ENCODE results near the gene CDCA5. TPM values are rescaled to one million over a fixed set of nuclear protein-coding genes. Genes with fewer than 3 reads are reported as not detected.

CDCA5 gene
- polyA plus RNA-seq, 1 of the 3 experiments (the other 2 are of a cell fraction) = 16.3 TPM

DNA sequence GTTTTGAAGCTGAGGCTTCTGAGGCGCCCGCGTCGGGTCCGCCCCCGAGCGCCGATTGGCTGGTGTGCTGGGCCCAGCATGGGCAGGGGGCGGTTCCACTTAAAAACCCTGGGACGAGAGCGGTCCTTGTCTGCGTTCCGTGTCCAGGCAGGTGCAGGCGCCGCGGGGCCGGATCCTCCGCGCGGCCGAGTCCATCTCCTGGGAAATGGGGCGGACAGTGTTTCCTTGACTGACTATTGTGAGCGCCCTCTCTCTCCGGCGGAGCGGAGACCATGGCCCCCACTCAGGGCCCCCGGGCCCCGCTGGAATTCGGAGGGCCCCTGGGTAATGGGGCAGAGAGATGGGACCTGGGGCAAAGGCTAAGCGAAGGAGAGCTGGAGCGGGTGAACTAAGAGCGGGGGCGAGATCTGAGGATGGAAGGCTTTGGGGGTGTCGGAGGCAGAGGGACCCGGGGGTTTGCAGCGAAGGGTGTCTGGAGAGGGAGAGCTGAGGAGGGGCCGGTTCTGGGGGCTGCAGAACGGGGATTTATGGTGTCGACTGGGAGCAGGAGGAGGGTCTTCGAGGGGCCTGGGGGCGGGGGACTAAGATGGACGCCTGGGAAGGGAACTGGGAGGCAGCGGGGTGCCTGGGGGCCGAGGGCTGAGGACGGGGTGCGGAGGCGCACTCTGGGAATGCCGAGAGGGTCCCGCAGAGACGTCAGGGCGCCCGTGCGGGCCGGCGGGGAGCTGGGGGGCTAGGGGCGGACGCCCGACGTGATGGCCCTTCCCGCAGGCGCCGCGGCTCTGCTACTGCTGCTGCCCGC lies 28.1 kb upstream of the CDCA5 start, which contains the start of gene TM7SF2:
Gene TM7SF2 (plus strand): TSS at position 129 of the 802 bp plus-strand sequence. CDS start 144 bp downstream, at position 273.
- H3K4me2 ChIP-seq = peak within 1 kb of the TSS; percentile 93
- peaks cover 7 to 31% of the 10 kb centered on the region in 2 experiments for H3K36me3 ChIP-seq (replicated peaks in 1 of 2; ENCODE audit: control insufficient read depth in 1 of 2, insufficient read depth in 2 of 2, low read length in 1 of 2)
- H2AFZ ChIP-seq (ENCODE audit: low read depth) = no peak within 1 kb of the TSS
- H3K9me3 ChIP-seq = no peaks in the 10 kb centered on the region
- peaks cover 14 to 52% of the 10 kb centered on the region in 2 experiments; a peak in 3 of 4 replicates for H3K4me1 ChIP-seq (ENCODE audit: control insufficient read depth in 1 of 2, insufficient read depth in 2 of 2, low read depth in 1 of 2, low read length in 1 of 2)
- peak within 1 kb of the TSS; percentile 38 for H3K9ac ChIP-seq
- no peaks in the 10 kb centered on the region for H3K9me2 ChIP-seq
- peaks cover 16% of the 10 kb centered on the region for H3K79me2 ChIP-seq (ENCODE audit: insufficient read depth)
- POLR2A ChIA-PET = interaction anchor here (0.6 to 4.1 kb wide), 13 partner anchors 9 to 230 kb away, joined by 3 to 27 read pairs (median 4); partner anchors contain the start of genes ARL2, FAU and MRPL49
- H4K20me1 ChIP-seq (ENCODE audit: insufficient read depth) = peaks cover 6% of the 10 kb centered on the region; the same call in 1 of the 2 replicates
- CTCF ChIA-PET = interaction anchor here (0.6 to 6.1 kb wide), 37 partner anchors 9 to 799 kb away, joined by 3 to 150 read pairs (median 3); partner anchors contain the start of genes ARL2, CAPN1, FAU and MRPL49
- peak; percentile 98 for DNase-seq
- WGBS (ENCODE audit: low lambda C conversion rate) = 1% methylated on average over 17 of the region's 64 CpGs
- H3F3A ChIP-seq (replicated peaks; ENCODE audit: insufficient read depth) = peaks cover 13% of the 10 kb centered on the region
- TF ChIP-seq TAF1 (IDR thresholded peaks at IDR 0.05; ENCODE audit: borderline replicate concordance, low read depth, low read length) = peak; percentile 89
- no peak for TF ChIP-seq FOXM1 (IDR thresholded peaks at IDR 0.05; ENCODE audit: low read depth)
- TF ChIP-seq NRF1 (IDR thresholded peaks at IDR 0.05; ENCODE audit: low read depth, low read length) = no peak
- TF ChIP-seq, protein P1, sequence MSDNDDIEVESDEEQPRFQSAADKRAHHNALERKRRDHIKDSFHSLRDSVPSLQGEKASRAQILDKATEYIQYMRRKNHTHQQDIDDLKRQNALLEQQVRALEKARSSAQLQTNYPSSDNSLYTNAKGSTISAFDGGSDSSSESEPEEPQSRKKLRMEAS (IDR thresholded peaks at IDR 0.05; ENCODE audit: low read depth) = 0 out of 2 replicates have a peak, but pooled peaks have one; percentile 32
- TF ChIP-seq, protein P2, sequence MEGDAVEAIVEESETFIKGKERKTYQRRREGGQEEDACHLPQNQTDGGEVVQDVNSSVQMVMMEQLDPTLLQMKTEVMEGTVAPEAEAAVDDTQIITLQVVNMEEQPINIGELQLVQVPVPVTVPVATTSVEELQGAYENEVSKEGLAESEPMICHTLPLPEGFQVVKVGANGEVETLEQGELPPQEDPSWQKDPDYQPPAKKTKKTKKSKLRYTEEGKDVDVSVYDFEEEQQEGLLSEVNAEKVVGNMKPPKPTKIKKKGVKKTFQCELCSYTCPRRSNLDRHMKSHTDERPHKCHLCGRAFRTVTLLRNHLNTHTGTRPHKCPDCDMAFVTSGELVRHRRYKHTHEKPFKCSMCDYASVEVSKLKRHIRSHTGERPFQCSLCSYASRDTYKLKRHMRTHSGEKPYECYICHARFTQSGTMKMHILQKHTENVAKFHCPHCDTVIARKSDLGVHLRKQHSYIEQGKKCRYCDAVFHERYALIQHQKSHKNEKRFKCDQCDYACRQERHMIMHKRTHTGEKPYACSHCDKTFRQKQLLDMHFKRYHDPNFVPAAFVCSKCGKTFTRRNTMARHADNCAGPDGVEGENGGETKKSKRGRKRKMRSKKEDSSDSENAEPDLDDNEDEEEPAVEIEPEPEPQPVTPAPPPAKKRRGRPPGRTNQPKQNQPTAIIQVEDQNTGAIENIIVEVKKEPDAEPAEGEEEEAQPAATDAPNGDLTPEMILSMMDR (IDR thresholded peaks at IDR 0.05) = no peak
- peak; percentile 6; the same call in 1 of the 2 replicates for TF ChIP-seq TCF12 (IDR thresholded peaks at IDR 0.05)
- TF ChIP-seq, protein P3, sequence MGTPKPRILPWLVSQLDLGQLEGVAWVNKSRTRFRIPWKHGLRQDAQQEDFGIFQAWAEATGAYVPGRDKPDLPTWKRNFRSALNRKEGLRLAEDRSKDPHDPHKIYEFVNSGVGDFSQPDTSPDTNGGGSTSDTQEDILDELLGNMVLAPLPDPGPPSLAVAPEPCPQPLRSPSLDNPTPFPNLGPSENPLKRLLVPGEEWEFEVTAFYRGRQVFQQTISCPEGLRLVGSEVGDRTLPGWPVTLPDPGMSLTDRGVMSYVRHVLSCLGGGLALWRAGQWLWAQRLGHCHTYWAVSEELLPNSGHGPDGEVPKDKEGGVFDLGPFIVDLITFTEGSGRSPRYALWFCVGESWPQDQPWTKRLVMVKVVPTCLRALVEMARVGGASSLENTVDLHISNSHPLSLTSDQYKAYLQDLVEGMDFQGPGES (IDR thresholded peaks at IDR 0.05; ENCODE audit: low read depth, low read length) = peak; percentile 18; the same call in 1 of the 2 replicates
- TF ChIP-seq JUND (IDR thresholded peaks at IDR 0.05) = no peak
- peak; percentile 99 for TF ChIP-seq POLR2AphosphoS5 (IDR thresholded peaks at IDR 0.05; ENCODE audit: low read depth, low read length)
- TF ChIP-seq RFX5 (IDR thresholded peaks at IDR 0.05; ENCODE audit: low read length) = peak; percentile 72
- TF ChIP-seq, protein P4, sequence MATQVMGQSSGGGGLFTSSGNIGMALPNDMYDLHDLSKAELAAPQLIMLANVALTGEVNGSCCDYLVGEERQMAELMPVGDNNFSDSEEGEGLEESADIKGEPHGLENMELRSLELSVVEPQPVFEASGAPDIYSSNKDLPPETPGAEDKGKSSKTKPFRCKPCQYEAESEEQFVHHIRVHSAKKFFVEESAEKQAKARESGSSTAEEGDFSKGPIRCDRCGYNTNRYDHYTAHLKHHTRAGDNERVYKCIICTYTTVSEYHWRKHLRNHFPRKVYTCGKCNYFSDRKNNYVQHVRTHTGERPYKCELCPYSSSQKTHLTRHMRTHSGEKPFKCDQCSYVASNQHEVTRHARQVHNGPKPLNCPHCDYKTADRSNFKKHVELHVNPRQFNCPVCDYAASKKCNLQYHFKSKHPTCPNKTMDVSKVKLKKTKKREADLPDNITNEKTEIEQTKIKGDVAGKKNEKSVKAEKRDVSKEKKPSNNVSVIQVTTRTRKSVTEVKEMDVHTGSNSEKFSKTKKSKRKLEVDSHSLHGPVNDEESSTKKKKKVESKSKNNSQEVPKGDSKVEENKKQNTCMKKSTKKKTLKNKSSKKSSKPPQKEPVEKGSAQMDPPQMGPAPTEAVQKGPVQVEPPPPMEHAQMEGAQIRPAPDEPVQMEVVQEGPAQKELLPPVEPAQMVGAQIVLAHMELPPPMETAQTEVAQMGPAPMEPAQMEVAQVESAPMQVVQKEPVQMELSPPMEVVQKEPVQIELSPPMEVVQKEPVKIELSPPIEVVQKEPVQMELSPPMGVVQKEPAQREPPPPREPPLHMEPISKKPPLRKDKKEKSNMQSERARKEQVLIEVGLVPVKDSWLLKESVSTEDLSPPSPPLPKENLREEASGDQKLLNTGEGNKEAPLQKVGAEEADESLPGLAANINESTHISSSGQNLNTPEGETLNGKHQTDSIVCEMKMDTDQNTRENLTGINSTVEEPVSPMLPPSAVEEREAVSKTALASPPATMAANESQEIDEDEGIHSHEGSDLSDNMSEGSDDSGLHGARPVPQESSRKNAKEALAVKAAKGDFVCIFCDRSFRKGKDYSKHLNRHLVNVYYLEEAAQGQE (IDR thresholded peaks at IDR 0.05; ENCODE audit: low read depth, low read length) = 0 out of 2 replicates have a peak, but pooled peaks have one; percentile 6
- 0 out of 2 replicates have a peak, but pooled peaks have one; percentile 7 for TF ChIP-seq ELF1 (IDR thresholded peaks at IDR 0.05)
- H3K27ac ChIP-seq (ENCODE audit: low read depth in 2 of 2, low read length in 1 of 2) = peak within 1 kb of the TSS in 1 of 2 experiments; percentile 89; a peak in 2 of 4 replicates
- H3K27me3 ChIP-seq (ENCODE audit: insufficient read depth) = no peaks in the 10 kb centered on the region
- peak within 1 kb of the TSS; percentile 64 to 83 for H3K4me3 ChIP-seq (ENCODE audit: low read depth in 2 of 2, low read length in 1 of 2)

All from SK-N-SH (cell line).